ENCODE measurements around the gene CREB3L2. TPM values are rescaled to one million over a fixed set of nuclear protein-coding genes. Genes with fewer than 3 reads are reported as not detected.

CREB3L2 gene
- total RNA-seq, 1 donor from 2014 or later: 28.2 TPM

DNA sequence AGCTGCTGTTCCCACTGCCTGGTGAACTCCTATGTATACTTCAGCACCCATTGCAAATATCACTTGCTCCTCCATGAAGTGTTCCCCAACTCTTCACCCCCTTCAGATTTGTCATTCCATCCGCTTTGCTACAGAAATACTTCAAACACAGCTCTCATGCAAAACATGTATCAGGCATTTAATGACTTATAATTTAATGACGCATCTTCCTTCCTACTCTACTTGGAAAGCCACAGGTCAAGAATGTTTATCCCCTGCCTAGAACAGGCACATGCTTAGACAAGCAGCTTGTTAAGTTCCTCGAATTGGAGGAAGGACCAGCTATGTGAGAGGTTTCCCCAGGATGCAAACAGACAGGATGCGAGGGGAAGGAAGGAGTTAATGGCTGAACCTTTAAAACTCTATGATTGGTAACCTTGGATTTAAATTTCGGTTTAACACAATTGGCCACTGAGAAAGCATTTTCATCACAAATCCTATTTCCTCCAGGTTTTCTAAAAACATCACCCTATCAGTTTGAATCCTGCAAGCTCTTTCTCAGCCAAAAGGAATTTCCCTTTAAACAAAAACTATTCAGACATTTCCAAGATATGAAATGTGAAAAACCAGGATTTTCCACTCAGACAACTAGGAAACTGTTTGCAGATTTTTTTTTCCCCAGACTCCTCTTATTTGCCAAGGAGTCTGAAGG is 11.5 kb downstream of the CREB3L2 start:
- Histone ChIP-seq H3K36me3 (ENCODE audit: control insufficient read depth, insufficient read depth, low read length) (no peaks in the 10 kb centered on the region), H3K4me3 (ENCODE audit: low read depth, low read length) (no peak overlapping the region), H3K27me3 (ENCODE audit: control insufficient read depth, insufficient read depth, low read length) (no peaks in the 10 kb centered on the region)
- no peak for DNase-seq (ENCODE audit: low read depth)
- TF ChIP-seq, protein P1, sequence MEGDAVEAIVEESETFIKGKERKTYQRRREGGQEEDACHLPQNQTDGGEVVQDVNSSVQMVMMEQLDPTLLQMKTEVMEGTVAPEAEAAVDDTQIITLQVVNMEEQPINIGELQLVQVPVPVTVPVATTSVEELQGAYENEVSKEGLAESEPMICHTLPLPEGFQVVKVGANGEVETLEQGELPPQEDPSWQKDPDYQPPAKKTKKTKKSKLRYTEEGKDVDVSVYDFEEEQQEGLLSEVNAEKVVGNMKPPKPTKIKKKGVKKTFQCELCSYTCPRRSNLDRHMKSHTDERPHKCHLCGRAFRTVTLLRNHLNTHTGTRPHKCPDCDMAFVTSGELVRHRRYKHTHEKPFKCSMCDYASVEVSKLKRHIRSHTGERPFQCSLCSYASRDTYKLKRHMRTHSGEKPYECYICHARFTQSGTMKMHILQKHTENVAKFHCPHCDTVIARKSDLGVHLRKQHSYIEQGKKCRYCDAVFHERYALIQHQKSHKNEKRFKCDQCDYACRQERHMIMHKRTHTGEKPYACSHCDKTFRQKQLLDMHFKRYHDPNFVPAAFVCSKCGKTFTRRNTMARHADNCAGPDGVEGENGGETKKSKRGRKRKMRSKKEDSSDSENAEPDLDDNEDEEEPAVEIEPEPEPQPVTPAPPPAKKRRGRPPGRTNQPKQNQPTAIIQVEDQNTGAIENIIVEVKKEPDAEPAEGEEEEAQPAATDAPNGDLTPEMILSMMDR (IDR thresholded peaks at IDR 0.05; ENCODE audit: insufficient read depth, low read length, poor library complexity, severe bottlenecking): no peak

DNA sequence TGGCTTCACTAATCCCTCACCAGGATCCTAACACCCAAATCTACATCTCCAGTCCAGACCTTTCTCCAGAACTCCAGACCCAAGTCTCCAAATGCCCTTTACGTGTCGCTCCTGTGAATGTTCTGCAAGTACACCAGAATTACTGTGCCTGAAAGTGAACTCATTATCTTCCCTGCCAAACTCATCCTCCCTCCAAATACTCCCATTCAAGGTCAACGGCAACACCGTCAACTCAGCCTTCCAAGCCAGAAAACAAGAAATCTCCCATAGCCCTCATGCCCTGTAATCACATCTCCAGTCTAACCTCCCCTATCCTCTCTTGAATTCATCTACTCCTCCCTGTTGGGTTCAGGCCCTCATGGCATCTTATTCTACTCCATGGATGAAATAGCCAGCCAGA is 12.3 kb downstream of the CREB3L2 start:
- Histone ChIP-seq H3K4me3 (ENCODE audit: low read depth, low read length) (no peak overlapping the region), H3K27me3 (ENCODE audit: control insufficient read depth, insufficient read depth, low read length) (no peaks in the 10 kb centered on the region), H3K36me3 (ENCODE audit: control insufficient read depth, insufficient read depth, low read length) (no peaks in the 10 kb centered on the region)
- DNase-seq (ENCODE audit: low read depth): no peak
- TF ChIP-seq, protein P1 (IDR thresholded peaks at IDR 0.05; ENCODE audit: insufficient read depth, low read length, poor library complexity, severe bottlenecking): no peak

DNA sequence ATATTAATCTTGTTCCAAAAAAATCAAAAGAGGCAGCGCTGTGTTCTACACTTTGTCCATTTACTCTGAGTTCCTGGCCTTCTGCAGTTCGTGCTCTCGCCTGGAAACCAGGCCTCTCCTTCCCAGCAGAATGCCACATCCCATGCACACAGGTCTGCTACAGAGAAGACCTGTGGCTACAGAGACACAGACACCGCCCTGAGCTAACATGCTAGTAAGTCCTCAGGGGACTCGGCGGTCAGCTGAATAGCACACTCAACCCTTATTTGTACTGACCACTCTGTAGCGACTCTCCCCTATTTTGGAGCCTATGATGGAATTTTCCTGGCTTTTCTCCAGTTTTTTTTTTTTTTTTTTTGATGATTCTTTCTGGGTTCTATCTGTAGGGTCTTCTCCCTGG is 12.8 kb downstream of the CREB3L2 start:
- Histone ChIP-seq H3K4me3 (ENCODE audit: low read depth, low read length) (no peak overlapping the region), H3K36me3 (ENCODE audit: control insufficient read depth, insufficient read depth, low read length) (no peaks in the 10 kb centered on the region), H3K27me3 (ENCODE audit: control insufficient read depth, insufficient read depth, low read length) (no peaks in the 10 kb centered on the region)
- no peak for DNase-seq (ENCODE audit: low read depth)
- TF ChIP-seq, protein P1 (IDR thresholded peaks at IDR 0.05; ENCODE audit: insufficient read depth, low read length, poor library complexity, severe bottlenecking): no peak

DNA sequence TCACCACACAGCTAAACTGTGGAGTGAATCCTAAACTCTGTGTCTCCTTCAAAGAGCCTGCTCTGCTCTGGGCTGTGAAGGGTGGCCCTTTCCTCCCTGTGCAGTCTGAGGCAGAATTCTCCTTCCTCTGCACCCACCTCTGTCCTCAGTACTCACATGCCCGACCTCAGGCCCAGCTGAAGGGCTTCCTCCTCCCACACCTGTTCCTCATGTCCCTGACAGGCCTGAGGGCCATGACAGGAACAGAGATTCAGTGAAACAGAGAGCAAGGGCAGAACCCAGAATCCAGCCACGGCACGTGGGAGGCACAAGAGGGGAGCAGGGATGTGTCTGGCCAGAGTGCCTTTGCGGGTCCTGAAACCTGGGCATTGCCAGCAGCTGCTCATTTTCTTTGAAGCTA is 13.9 kb downstream of the CREB3L2 start:
- Histone ChIP-seq H3K36me3 (ENCODE audit: control insufficient read depth, insufficient read depth, low read length) (no peaks in the 10 kb centered on the region), H3K27me3 (ENCODE audit: control insufficient read depth, insufficient read depth, low read length) (no peaks in the 10 kb centered on the region), H3K4me3 (ENCODE audit: low read depth, low read length) (no peak overlapping the region)
- DNase-seq (ENCODE audit: low read depth): no peak
- TF ChIP-seq, protein P1 (IDR thresholded peaks at IDR 0.05; ENCODE audit: insufficient read depth, low read length, poor library complexity, severe bottlenecking): no peak

DNA sequence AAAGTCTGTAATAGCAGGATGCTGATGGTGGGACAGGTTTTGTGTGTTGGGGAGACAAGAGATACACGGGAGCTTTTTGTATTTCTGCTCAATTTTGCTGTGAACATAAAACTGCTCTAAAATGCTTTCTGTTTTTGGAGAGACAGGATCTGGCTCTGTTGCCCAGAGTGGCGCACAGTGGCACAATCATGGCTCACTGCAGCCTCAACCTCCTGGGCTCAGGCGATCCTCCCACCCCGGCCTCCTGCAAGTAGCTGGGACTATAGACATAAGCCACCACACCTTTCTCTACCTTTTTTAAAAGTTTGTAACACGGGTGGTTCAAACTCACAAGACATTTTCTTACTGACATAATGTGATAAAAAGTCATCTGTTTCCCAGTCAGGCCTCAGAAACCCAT is 14.3 kb downstream of the CREB3L2 start:
- TF ChIP-seq, protein P1 (IDR thresholded peaks at IDR 0.05; ENCODE audit: insufficient read depth, low read length, poor library complexity, severe bottlenecking): no peak
- no peaks in the 10 kb centered on the region for H3K36me3 ChIP-seq (ENCODE audit: control insufficient read depth, insufficient read depth, low read length)
- no peak overlapping the region for H3K4me3 ChIP-seq (ENCODE audit: low read depth, low read length)
- no peak for DNase-seq (ENCODE audit: low read depth)
- H3K27me3 ChIP-seq (ENCODE audit: control insufficient read depth, insufficient read depth, low read length): no peaks in the 10 kb centered on the region

DNA sequence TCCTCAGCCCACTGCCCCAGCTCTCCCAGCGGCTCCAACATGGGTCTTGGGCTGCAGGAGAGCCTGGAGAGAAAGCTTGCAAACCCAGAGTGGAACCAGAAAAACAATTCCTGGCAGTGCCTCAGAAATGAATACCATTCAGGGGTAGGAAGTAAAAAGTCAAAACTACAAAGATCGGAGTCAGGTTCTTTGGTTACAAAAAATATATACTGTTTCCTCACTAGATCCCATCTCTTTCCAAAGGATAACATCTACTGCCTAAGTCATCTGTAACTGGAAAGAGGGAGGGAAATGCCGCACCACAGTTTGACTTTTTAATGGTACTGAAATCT is 14.9 kb downstream of the CREB3L2 start:
- no peaks in the 10 kb centered on the region for H3K36me3 ChIP-seq (ENCODE audit: control insufficient read depth, insufficient read depth, low read length)
- no peaks in the 10 kb centered on the region for H3K27me3 ChIP-seq (ENCODE audit: control insufficient read depth, insufficient read depth, low read length)
- H3K4me3 ChIP-seq (ENCODE audit: low read depth, low read length): no peak overlapping the region
- DNase-seq (ENCODE audit: low read depth): no peak
- TF ChIP-seq, protein P1 (IDR thresholded peaks at IDR 0.05; ENCODE audit: insufficient read depth, low read length, poor library complexity, severe bottlenecking): no peak
